CD4-positive, alpha-beta T cell treated with Interleukin-6 at 100 ng/mL for 8 hours (primary cell): ENCODE results near the gene CD300A.
"Not testable (repeated sequence)": the region's sequence is repeated elsewhere in the genome, so short reads cannot be mapped to it uniquely, and the experiment has no call there.

Experiments
- DNase-seq: peaks from one replicate; pipeline ENCODE4 v3.0.0-alpha.2; 2020; ENCODE audit warnings: mixed read lengths, low spot score

CD300A gene

DNA sequence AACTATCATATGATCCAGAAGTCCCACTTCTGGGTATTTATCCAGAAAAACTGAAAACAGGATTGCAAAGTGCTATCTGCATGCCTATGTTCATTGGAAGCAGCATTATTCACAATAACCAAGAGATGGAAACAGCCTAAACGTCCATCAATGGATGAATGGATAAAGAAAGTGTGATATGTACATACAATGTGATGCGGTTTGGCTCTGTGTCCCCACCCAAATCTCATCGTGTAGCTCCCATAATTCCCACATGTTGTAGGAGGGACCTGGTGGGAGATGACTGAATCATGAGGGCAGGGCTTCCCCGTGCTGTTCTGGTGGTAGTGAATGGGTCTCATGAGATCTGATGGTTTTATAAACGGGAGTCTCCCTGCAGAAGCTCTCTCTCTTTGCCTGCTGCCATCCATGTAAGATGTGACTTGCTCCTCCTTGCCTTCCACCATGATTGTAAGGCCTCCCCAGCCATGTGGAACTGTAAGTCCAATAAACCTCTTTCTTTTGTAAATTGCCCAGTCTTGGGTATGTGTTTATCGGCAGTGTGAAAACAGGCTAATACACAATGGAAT, 52.1 kb downstream of the CD300A start:
- not testable (repeated sequence) for DNase-seq

DNA sequence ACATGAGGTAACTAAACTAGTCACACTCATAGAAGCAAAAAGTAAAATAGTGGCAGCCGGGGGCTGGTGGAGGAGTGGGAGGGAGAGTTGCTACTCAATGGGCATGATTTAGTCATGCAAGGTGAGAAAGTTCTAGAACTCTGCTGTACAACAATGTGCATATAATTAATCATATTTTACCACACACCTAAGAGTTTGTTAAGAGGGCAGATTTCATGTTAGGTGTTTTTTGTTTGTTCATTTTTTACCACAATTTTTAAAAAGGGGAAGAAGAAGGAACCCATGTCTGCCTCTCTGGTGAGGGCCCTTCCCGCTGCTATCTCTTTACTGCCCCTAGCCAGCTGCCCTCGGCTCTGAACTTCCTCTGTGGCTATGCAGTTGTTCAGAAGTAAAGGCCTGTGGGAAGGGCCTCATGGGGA, 53.6 kb downstream of the CD300A start:
- DNase-seq: no peak

DNA sequence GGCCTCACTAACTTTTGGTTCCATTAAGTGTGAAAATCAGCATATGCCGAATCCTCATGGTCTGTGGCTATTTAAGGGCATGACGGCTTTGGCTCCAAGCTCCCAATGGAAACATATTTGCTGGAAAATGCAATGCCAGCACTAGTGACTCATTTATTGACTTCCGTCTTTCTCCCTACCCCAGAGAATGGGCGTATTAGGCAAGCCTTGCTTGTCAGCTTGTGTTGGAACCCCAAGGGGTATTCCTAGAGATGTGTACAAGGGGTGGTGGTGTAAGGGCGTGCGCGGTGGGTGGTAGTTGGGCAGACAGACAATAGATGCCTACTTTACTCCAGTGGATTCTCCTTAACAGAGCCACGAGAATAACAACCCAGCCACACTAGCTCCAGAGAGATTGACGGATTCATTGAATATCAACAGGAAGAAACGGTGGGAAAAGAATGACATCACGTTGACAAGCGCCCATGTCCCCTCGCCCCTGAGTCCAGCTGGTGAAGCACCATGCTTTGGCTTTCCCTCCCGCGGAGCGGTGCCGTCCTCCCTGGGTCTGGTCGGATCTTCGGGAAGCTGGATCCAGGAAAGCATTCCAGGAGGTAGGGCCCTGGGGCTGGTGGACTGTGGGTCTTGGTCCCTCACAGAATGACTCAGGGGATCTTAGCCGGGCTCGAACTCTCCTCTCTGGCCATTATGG, 54.5 kb downstream of the CD300A start:
- DNase-seq: no peak

DNA sequence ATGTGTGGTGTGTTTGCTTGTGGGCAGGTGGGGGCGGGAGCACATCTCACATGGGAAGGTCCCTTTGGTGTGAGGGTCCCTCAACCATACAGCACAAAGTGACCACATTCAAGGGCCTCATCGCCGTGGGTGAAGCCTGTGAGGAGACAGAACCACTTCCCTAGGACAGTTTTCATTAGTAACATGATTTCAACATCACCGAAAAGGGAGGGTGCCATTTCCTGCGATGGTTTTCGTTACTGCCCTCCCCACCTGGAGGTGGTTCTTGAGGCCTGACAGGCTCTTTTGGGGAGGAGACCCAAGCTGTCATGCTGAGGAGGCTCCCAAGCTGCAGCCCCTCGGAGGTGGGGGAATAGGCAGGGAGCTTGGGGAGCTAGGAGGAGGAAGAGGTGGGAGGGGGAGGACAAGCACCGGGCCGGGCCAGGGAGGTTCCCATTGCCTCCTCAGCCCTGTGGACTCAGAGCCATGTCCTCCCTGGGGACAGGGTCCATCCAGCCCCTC, 55.3 kb downstream of the CD300A start:
- no peak for DNase-seq

DNA sequence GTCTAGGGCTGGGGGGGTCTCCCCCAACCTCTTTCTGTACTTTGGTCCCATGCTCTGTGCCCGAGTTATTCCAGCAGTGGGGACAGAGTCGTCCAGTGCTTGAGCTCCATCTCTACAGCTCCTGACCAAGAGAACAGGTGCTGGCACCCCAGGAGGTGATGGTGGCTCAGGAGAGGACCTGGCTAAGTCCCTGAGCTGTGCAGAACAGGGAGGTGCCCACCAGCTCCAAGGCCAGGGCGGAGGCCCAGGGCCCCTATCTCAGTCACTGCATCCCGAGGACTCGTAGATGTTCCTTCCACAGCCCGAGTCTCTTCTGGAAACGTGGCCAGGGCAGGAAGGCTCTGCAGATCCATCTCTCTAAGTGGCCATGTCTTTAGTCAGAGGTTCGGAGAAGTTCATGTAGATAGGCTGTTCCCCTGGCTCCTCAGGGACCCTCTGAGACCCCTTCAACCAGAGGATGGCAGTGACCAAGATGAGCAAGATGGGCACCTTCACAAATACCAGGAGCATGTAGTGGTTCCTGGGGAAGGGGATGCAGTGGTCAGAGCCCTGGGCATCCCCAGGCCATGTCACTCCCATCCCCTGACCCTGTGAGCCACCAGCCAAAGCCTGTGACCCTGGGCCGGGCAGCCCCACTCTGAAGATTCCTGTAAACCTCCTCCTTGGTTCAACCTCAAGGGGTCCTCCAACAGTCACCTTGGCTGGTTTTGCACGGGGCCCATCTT, 56.1 kb downstream of the CD300A start:
- DNase-seq: no peak

DNA sequence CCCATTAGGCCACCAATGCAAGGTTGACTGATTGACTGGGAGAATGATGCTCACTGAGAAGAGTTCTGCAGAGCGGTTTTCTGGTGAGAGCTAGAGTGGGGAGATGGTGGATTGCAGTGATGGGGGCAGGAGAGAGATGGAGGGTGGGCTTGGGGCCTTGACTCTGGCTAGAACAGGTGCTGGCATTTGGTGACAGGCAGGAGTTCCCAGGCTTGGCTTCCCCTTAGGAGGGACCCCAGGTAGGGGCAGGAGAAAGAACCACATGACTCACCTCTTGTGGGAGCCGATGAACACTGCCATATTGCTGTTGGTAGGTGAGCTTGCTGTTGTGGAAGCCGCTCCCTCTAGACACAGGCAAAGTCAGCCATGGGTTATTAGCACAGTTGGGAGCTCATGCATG, 56.9 kb downstream of the CD300A start:
- no peak for DNase-seq

DNA sequence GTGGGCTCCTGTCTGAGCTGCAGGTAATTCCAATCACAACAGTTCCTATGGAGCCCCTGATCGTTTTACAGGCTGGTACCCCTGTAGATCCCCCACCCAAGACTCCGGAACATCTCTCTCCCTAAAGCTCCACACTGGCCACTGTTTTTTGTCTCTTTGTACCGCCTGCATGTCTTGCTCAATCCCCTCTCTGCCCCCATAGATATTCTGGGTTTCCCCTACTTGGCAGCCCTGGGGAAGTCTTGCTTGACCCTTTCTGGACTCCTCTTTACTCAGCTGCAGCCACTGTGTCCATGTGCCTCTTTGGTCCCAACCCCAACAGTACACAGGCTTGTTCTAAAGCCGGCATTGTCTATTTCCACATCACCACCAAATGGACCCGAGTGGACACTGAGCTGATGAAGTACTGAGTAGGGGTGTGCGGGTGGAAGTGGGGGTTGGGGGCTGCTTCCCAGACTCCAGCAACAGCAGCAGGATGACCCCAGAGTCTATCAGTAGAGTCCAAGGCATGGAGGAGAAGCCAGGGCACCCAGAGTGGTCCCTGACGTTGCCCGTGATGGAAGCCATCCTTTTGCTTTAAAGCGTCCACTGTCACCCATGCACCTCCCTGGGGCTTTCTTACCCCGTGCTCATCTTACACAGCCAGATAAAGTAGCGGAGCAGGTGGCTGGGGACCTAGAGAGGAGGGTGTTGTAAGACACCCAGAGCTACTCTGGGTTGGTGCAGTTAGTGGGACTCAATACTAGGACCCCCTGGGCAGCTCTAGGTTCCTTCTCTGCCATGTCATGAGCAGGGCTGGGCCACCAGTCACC, 58.4 kb downstream of the CD300A start:
- no peak for DNase-seq

- no peak for DNase-seq
These were observed 59.0 kb downstream of the CD300A start for GRCh38 chr17:74525465-74525725.

DNA sequence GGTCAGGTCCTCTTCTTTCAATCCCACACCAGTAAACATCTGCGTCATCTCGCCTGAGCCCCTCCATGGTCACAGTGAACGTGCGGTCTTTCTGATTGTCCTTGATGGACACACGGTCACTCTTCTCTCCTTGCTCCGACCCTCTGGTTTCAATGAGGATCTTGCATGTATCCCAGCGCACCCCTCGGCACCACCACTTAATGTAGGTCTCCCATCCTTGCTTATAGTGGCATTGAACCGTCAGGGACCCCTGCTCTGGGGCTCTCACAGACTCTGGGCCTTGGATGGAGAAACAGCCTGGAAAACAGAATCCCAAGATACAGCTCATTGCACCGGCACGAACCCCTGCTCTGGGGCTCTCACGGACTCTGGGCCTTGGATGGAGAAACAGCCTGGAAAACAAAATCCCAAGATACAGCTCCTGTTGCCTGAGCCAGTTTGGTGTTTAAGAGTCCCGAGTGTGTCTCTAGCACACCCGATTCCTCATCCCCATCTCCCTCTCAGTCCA, 59.4 kb downstream of the CD300A start:
- no peak for DNase-seq

DNA sequence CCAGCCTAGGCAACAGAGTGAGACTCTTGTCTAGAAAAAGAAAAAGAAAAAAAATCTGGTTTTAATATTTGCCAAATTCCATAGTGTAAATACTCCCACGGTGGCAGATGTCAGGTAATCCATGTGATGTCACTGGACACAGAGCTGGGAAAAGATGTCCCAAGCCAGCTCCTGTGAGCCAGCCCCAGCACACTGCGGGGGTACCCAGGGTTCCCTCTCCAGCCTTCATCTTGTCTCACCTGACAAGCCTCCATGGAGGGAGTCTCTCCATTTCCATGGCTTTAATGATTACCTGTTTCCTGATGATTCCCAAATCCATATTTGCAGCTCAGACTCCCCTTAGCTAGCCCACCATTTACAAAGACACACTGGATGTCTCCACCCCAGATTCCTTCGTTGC, 60.2 kb downstream of the CD300A start:
- DNase-seq: no peak

DNA sequence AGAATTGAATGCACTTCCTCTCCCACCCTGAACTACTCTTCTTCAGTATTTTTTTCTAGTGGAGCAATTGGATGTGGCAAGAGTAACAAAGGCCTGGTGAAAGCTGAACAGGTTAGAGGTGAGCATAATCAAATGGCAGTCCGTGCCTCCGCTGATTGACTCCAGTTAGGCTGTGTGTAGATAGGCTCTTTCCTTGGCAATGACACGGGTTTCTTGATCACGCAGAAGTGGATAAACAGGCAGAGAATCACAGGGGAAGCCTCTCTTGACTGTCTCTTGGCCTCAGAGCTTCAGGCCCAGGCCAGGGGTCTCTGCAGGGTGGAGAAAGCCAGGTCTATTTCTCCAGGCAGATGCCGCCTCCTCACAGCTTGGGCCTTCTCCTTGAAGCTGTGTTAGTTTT, 60.6 kb downstream of the CD300A start:
- no peak for DNase-seq

- no peak for DNase-seq
These were observed 61.3 kb downstream of the CD300A start for GRCh38 chr17:74527756-74528155.

DNA sequence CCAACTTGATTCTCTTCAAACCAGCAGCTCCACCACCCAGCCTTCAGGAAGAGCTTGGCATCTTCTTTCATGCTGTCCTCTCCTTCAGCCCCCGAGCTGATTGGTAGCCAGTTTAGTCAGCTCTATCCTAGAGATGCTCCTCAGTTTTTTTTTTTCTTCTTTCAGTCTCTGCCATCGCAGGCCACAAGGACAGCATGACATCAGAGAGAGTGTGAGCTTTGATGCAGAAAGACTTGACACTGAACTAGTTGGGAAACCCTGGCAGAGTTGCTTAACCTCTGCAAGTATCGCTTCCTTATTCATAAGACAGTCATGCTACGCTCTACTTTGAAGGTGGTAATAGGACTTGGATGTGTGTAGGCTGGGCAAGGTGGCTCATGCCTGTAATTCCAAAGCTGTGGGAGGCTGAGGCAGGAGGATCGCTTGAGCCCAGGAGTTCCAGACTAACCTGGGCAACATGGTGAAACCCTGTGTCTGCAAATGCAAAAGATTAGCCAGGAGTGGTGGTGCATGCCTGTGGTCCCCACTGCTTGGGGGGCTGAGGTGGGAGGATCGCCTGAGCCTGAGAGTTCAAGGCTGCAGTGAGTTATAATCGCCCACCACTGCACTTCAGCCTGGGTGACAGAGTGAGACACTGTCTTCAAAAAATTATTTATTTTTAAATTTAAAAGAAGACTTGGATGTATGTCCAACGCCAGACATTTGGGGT, 62.2 kb downstream of the CD300A start:
- no peak for DNase-seq

DNA sequence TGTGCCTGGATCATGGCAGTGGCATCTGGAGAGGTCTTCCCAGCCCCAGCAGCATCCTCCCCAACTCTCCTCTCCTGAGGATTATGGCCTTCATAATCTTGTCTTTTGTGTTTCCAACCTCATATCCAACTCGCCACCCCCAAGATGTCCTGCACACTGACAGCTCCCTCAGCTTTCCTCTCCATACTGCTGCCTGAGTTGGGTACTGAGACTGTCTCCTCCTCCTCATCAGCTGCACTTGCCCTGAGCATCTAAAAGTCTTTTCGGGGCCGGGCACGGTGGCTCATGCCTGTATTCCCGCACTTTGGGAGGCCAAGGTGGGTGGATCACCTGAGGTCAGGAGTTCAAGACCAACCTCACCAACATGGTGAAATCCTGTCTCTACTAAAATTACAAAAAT, 62.8 kb downstream of the CD300A start:
- DNase-seq: no peak

- DNase-seq: no peak
These were observed 64.4 kb downstream of the CD300A start for GRCh38 chr17:74530831-74531150.

- no peak for DNase-seq
These were observed 64.9 kb downstream of the CD300A start, which contains the start of gene CD300LB for GRCh38 chr17:74531231-74531761. TSS of gene CD300LB (minus strand) at chr17:74531475. CDS start at chr17:74531350, 125 bp downstream.

- DNase-seq: no peak
These were observed 65.7 kb downstream of the CD300A start for GRCh38 chr17:74532115-74532514.
